ENCODE measurements around the gene PHLDA2.
A peak's percentile ranks its signal among the peaks of the same experiment; 100 is the strongest.

PHLDA2 gene

GRCh38 chr11:2890466-2891294 lies 38.5 kb downstream of the PHLDA2 start:
- peak; percentile 56 for DNase-seq (ENCODE audit: low read depth)
- H3K4me3 ChIP-seq (ENCODE audit: control insufficient read depth, low read depth, low read length) = no peak overlapping the region
- TF ChIP-seq CTCF (conservative IDR thresholded peaks at IDR 0.05; ENCODE audit: control insufficient read depth, insufficient read depth, low read depth, low read length) = no peak

GRCh38 chr11:2889362-2890273 lies 39.6 kb downstream of the PHLDA2 start:
- no peak overlapping the region for H3K4me3 ChIP-seq (ENCODE audit: control insufficient read depth, low read depth, low read length)
- no peak for TF ChIP-seq CTCF (conservative IDR thresholded peaks at IDR 0.05; ENCODE audit: control insufficient read depth, insufficient read depth, low read depth, low read length)
- DNase-seq (ENCODE audit: low read depth) = no peak

- peak; percentile 82 for DNase-seq (ENCODE audit: low read depth)
- no peak overlapping the region for H3K4me3 ChIP-seq (ENCODE audit: control insufficient read depth, low read depth, low read length)
- TF ChIP-seq CTCF (conservative IDR thresholded peaks at IDR 0.05; ENCODE audit: control insufficient read depth, insufficient read depth, low read depth, low read length) = peak; percentile 96
Measured at GRCh38 chr11:2888266-2888968, 40.8 kb downstream of the PHLDA2 start.

- TF ChIP-seq CTCF (conservative IDR thresholded peaks at IDR 0.05; ENCODE audit: control insufficient read depth, insufficient read depth, low read depth, low read length) = no peak
- no peak for DNase-seq (ENCODE audit: low read depth)
- no peak overlapping the region for H3K4me3 ChIP-seq (ENCODE audit: control insufficient read depth, low read depth, low read length)
Measured at GRCh38 chr11:2887515-2888195, 41.6 kb downstream of the PHLDA2 start.

- DNase-seq (ENCODE audit: low read depth) = no peak
- no peak for TF ChIP-seq CTCF (conservative IDR thresholded peaks at IDR 0.05; ENCODE audit: control insufficient read depth, insufficient read depth, low read depth, low read length)
- no peak overlapping the region for H3K4me3 ChIP-seq (ENCODE audit: control insufficient read depth, low read depth, low read length)
Measured at GRCh38 chr11:2886936-2887335, 42.3 kb downstream of the PHLDA2 start.
